NB4 (cell line): ENCODE measurements around the gene HEMGN.

Experiments
- DNase-seq: peaks from one replicate; pipeline ENCODE4 v3.0.0; 2010; ENCODE audit warnings: low read depth
- H3K4me3 ChIP-seq: one replicate; pipeline ENCODE4 v1.5.1; 2011; ENCODE audit warnings: mild to moderate bottlenecking, low read depth, low read length, moderate library complexity
- MYC ChIP-seq: IDR thresholded peaks from 2 replicates; pipeline ENCODE4 v1.6.1; 2011; ENCODE audit warnings: low read depth, low read length
- POLR2A ChIP-seq: IDR thresholded peaks from 2 replicates; pipeline ENCODE4 v1.6.1; 2011; ENCODE audit warnings: mild to moderate bottlenecking; ENCODE audit not compliant: insufficient read length; ENCODE audit errors: extremely low read depth
- TF ChIP-seq, protein P1 (sequence below): IDR thresholded peaks from one replicate; pipeline ENCODE4 v1.5.1; 2012; ENCODE audit warnings: low read depth, low read length
- TF ChIP-seq, protein P2 (sequence below): IDR thresholded peaks from 2 replicates; pipeline ENCODE4 v1.6.1; 2011; ENCODE audit warnings: low read depth, low read length

Gene HEMGN

DNA sequence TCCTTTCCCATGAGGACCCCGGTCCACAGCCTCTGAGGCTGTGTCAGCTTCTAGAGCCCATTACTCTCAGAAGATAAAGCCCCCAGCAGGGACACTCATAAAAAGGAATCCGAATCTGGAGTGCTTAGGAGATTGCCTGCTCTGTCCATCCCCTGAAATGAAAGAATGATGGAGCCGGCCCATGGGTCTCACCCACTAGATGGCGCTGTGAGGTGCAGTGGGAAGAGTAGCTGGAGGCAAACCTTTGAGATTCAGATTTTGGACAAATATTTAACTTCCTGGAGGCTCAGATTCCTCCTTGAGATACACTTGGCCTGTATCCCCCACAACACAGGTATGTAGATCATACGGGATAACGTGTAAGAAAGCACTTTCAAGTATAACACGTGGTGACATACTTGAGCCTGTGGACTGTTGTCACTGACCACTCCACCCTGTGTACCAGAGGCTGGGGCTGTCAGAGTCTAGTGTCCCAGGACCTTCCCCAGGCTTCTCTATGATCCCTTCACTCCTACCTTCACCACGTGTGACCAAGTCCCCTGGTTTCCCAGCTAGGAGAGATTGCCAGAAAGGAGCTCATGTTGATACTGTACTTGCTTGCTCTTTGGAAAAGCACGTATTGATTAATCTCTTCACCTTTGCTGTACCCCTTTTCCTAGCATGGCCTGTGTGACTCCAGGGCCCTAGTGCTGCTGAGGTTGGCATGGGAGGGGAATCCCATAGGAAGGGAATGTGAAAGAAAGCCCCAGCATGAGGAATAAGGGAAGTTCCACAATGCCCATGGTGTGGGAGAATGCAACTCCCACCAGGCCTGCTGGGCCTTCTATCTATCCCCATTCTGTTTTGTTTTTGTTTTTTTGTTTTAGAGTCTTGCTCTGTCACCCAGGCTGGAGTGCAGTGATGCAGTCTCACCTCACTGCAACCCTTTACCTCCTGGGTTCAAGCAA is 47.8 kb downstream of the HEMGN start:
- TF ChIP-seq, protein P1, sequence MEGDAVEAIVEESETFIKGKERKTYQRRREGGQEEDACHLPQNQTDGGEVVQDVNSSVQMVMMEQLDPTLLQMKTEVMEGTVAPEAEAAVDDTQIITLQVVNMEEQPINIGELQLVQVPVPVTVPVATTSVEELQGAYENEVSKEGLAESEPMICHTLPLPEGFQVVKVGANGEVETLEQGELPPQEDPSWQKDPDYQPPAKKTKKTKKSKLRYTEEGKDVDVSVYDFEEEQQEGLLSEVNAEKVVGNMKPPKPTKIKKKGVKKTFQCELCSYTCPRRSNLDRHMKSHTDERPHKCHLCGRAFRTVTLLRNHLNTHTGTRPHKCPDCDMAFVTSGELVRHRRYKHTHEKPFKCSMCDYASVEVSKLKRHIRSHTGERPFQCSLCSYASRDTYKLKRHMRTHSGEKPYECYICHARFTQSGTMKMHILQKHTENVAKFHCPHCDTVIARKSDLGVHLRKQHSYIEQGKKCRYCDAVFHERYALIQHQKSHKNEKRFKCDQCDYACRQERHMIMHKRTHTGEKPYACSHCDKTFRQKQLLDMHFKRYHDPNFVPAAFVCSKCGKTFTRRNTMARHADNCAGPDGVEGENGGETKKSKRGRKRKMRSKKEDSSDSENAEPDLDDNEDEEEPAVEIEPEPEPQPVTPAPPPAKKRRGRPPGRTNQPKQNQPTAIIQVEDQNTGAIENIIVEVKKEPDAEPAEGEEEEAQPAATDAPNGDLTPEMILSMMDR: peak; percentile 92
- TF ChIP-seq, protein P2, sequence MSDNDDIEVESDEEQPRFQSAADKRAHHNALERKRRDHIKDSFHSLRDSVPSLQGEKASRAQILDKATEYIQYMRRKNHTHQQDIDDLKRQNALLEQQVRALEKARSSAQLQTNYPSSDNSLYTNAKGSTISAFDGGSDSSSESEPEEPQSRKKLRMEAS: no peak
- DNase-seq: peak; percentile 57

GRCh38 chr9:97880336-97880735 is 57.6 kb downstream of the HEMGN start:
- no peak overlapping the region for H3K4me3 ChIP-seq
- DNase-seq: no peak
- TF ChIP-seq, protein P1: no peak
- TF ChIP-seq MYC (no peak), POLR2A (no peak)
- TF ChIP-seq, protein P2: no peak

More for the DNA sequence above, 47.8 kb downstream of the HEMGN start:
- no peak overlapping the region for H3K4me3 ChIP-seq
